ENCODE measurements around the gene FICD.

DNA sequence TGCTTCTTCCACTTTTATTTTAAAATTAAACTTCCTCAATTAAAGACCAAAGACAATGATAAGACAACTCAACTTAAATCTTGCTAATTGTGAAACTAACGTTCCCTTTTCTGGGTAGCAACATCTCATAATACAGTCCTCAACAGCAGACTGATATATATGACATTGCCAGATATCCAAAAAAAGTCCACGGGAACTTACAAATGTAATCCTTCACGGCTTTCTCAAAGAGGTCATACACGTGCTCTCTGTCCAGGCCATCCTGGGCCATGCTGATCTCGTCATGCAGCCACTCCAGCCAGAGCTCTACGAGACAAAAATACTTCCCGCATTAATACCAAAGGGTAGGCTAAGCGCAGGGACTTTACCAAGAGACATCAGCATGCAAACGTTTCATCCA, 32.6 kb downstream of the FICD start:
- TF ChIP-seq EZH2 (IDR thresholded peaks at IDR 0.05) (no peak), POLR2AphosphoS5 (IDR thresholded peaks at IDR 0.05; ENCODE audit: borderline replicate concordance, low read depth, low read length) (no peak)

Data from SK-N-MC (cell line).